ENCODE measurements around the gene TSPAN15. TPM values are rescaled to one million over a fixed set of nuclear protein-coding genes. Genes with fewer than 3 reads are reported as not detected.

TSPAN15 gene
- total and polyA plus RNA-seq, 4 experiments from 2014 or later = 2.4 to 18.1 (median 9.4) TPM

DNA sequence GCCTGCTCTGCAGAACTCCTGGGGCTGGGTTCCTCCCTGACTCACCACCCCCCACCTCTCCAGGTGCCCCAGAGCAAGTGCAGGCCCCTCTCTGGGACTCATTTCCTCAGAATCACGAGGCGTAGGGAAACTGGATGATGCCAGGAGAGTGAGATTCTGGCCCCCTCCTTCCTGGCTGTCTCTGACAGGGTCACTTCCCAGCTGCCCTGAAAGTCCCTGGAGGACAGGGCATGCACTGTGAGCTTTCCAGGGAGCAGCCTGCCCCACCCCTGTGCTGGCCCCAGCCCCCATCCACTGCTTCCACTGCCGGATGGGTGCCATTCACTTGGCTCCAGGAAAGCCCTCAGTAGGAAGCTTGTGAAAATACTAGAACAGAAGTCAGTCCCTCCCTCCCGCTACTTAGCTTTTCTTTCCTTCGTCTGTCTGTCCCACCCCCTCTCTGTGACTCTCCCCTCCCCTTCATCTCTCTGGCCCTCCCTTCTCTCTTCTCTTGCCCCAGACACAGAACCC, 44.9 kb upstream of the TSPAN15 start:
- H3K4me3 Mint-ChIP-seq = peak overlapping the region in 1 of 8 donors; percentile 29

DNA sequence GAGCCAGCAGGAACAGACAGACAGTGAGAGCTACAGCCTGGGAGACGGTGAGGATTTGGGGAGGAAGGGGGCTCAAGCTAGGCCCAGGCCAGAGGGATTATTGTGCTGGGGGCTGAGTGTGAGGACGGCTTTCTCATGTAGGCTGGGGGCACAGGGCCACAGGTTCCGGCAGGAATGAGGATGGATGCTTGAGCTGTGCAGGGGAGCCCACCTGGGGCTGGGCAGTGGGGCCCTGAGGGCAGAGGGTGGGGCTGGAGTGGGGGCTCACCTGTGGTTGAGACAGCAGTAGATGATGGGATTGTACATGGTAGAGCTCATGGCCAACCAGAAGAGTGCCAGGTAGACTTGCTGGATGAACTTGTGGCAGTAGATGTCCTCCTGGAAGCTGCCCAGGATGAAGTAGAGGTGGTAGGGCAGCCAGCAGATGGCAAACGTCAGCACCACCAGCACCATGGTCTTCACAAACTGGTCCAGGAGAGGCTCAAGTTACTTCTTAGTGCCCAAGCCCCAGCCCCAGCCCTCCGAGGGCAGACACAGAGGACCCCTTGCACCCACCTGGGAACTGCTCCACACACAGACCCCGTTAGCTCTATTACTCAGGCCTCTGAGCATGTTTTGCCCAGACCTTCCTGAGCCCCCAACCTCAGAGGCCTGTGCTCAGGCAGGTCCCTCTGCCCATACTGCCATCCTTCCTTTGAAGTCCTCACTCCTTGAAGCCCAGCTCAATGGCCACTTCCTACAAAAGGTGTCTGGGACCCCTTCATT, 44.3 kb upstream of the TSPAN15 start:
- H3K9me3 Mint-ChIP-seq = peaks cover 0 to 2% (median 0%) of the 10 kb centered on the region in 8 donors
- Histone ChIP-seq H3K9me3 (ENCODE audit: control insufficient read depth in 1 of 2, low read length in 2 of 2) (no peaks in the 10 kb centered on the region), H3K4me3 (ENCODE audit: low read length in 2 of 2) (no peak overlapping the region), H3K4me1 (ENCODE audit: insufficient read depth, low read length) (peaks cover 17% of the 10 kb centered on the region), H3K27ac (ENCODE audit: low read depth, low read length) (no peak overlapping the region), H3K27me3 (ENCODE audit: insufficient read depth, low read length) (no peaks in the 10 kb centered on the region), H3K36me3 (ENCODE audit: insufficient read depth, low read length) (no peaks in the 10 kb centered on the region)
- H3K27ac Mint-ChIP-seq = peak overlapping the region; percentile 30 to 85 (median 77)
- H3K4me3 Mint-ChIP-seq = peak overlapping the region in 1 of 8 donors; percentile 12
- ChIA-PET CTCF (ENCODE audit: partially characterized antibody) (interaction anchor here (1.1 to 7.2 kb wide), 20 partner anchors 9 to 314 kb away, joined by 3 to 80 read pairs (median 8); partner anchors contain the start of gene TSPAN15), POLR2A (ENCODE audit: partially characterized antibody) (interaction anchor here (0.8 to 3.4 kb wide), 10 partner anchors 11 to 450 kb away, joined by 3 to 33 read pairs (median 4); partner anchors contain the start of gene TSPAN15)
- DNase-seq = no peak
- intact Hi-C loops (cut with micrococcal nuclease) = loop anchor here (5.0 kb wide), 2 partner anchors 225 to 285 kb away; partner anchors contain the start of genes SUPV3L1 and VPS26A
- no peaks in the 10 kb centered on the region for H3K27me3 Mint-ChIP-seq
- H3K36me3 Mint-ChIP-seq = peaks cover 6 to 20% of the 10 kb centered on the region in 2 donors
- peaks cover 8 to 39% (median 18%) of the 10 kb centered on the region in 4 donors for H3K4me1 Mint-ChIP-seq

More for the DNA sequence above, 44.9 kb upstream of the TSPAN15 start:
- peaks cover 0 to 2% (median 0%) of the 10 kb centered on the region in 8 donors for H3K9me3 Mint-ChIP-seq
- Histone ChIP-seq H3K9me3 (ENCODE audit: control insufficient read depth in 1 of 2, low read length in 2 of 2) (no peaks in the 10 kb centered on the region), H3K36me3 (ENCODE audit: insufficient read depth, low read length) (peaks cover 5% of the 10 kb centered on the region), H3K27ac (ENCODE audit: low read depth, low read length) (no peak overlapping the region), H3K4me1 (ENCODE audit: insufficient read depth, low read length) (peaks cover 17% of the 10 kb centered on the region), H3K27me3 (ENCODE audit: insufficient read depth, low read length) (no peaks in the 10 kb centered on the region), H3K4me3 (ENCODE audit: low read length in 2 of 2) (no peak overlapping the region)
- intact Hi-C loops (cut with micrococcal nuclease) = loop anchor here (5.0 kb wide), 2 partner anchors 224 to 284 kb away; partner anchors contain the start of genes SUPV3L1 and VPS26A
- H3K27ac Mint-ChIP-seq = peak overlapping the region; percentile 23 to 85 (median 80)
- H3K27me3 Mint-ChIP-seq = no peaks in the 10 kb centered on the region
- H3K36me3 Mint-ChIP-seq = peaks cover 11 to 24% of the 10 kb centered on the region in 2 donors
- H3K4me1 Mint-ChIP-seq = peaks cover 8 to 39% (median 18%) of the 10 kb centered on the region in 4 donors
- ChIA-PET CTCF (ENCODE audit: partially characterized antibody) (interaction anchor here (1.3 to 7.2 kb wide), 12 partner anchors 8 to 236 kb away, joined by 3 to 80 read pairs (median 16); partner anchors contain the start of gene TSPAN15), POLR2A (ENCODE audit: partially characterized antibody) (interaction anchor here (1.0 to 3.4 kb wide), 4 partner anchors 14 to 100 kb away, joined by 3 to 33 read pairs (median 8); no protein-coding TSS in a partner anchor)
- no peak for DNase-seq

DNA sequence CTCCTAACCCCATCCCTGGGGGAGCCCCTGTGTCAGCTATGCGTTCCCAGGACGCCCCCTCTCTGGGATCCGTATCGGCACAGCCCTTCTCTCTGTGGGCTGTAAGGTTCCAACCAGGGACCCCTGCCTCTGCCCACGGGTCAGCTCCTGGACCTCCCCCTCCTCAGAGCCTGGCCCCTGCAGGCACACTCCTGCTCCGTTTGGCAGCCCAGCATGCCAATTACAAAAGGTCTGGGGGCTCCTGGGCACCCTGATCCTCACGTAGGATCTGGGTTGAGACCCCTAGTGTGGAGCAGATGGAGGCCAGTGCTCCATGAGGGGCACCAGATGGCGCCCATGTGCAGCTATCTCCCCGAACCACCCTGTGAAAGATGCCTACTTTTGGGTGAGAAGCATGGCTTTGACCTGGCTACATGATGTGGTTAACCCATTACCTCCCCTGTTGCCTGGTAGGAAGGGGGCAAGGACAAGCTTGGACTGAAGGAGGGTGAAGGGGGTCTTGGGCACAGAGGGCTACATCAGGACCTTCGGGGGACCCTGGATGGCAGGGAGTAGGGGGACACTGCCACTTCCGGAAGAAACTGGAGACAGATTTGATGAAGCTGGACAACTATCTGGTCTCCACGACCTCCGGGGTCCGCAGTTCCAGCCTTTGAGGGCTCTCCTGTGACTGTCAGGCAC, 43.5 kb upstream of the TSPAN15 start:
- peak overlapping the region; percentile 76 to 91 (median 83) for H3K27ac Mint-ChIP-seq
- peaks cover 8 to 39% (median 18%) of the 10 kb centered on the region in 4 donors for H3K4me1 Mint-ChIP-seq
- ChIA-PET POLR2A (ENCODE audit: partially characterized antibody) (interaction anchor here (0.6 to 3.4 kb wide), 20 partner anchors 12 to 451 kb away, joined by 3 to 33 read pairs (median 4); partner anchors contain the start of genes SRGN, SUPV3L1 and TSPAN15), CTCF (ENCODE audit: partially characterized antibody) (interaction anchor here (0.6 to 7.2 kb wide), 40 partner anchors 10 to 860 kb away, joined by 3 to 80 read pairs (median 4); partner anchors contain the start of gene TSPAN15)
- no peaks in the 10 kb centered on the region for H3K36me3 ChIP-seq (ENCODE audit: insufficient read depth, low read length)
- H3K9me3 Mint-ChIP-seq = peaks cover 0 to 2% (median 0%) of the 10 kb centered on the region in 8 donors
- no peaks in the 10 kb centered on the region for H3K27me3 ChIP-seq (ENCODE audit: insufficient read depth, low read length)
- H3K4me3 ChIP-seq (ENCODE audit: low read length in 2 of 2) = no peak overlapping the region
- H3K4me3 Mint-ChIP-seq = peak overlapping the region in 7 of 8 donors; percentile 8 to 68 (median 46)
- no peaks in the 10 kb centered on the region for H3K9me3 ChIP-seq (ENCODE audit: control insufficient read depth in 1 of 2, low read length in 2 of 2)
- peaks cover 17% of the 10 kb centered on the region for H3K4me1 ChIP-seq (ENCODE audit: insufficient read depth, low read length)
- no peak overlapping the region for H3K27ac ChIP-seq (ENCODE audit: low read depth, low read length)
- H3K27me3 Mint-ChIP-seq = no peaks in the 10 kb centered on the region
- DNase-seq = peak in 1 of 5 donors; percentile 28
- intact Hi-C loops (cut with micrococcal nuclease) = loop anchor here (1.0 to 5.0 kb wide), 9 partner anchors 15 to 285 kb away; partner anchors contain the start of genes FAM241B, SUPV3L1, TSPAN15 and VPS26A
- H3K36me3 Mint-ChIP-seq = peaks cover 6 to 15% of the 10 kb centered on the region in 2 donors

DNA sequence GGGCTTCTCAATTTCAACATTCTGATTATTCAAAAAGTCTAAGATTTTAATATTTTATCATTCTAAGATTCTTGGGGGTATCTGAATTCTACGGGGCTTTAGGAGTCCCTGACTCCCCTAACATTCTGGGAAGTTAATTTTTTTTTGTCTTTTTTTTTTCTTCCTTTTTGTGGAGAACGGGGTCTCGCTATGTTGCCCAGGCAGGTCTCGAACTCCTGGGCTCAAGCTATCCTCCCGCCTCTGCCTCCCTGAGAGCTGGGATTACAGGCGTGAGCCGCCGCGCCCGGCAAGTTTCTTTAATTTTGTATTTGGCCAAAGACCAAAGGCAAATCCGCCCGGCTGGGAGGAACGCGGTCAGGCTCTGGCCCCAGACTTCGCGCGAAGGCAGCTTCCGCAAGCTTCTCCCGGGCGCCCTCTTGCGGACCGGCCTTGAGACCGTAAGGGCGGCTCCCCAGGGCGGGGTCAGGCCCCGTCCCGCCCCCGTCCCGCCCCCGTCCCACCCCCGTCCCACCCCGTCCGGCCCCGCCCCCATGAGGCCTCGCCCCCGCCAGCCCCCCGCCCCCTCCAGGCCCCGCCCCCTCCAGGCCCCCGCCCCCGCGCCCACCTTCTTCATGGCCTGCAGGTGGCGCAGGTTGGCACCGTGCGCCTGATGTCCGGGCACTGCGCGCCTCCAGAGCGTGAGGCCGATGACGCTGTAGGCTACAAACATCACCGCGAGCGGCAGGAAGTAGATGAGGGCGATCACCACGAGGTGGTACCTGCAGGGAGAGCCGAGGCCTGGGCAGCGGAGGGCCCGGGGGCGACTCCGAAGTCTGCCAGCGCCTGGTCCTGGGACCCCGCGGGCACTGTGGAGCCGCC, 42.7 kb upstream of the TSPAN15 start:
- H3K4me3 Mint-ChIP-seq = peak overlapping the region in 7 of 8 donors; percentile 64 to 82 (median 70)
- peaks cover 8 to 39% (median 18%) of the 10 kb centered on the region in 4 donors for H3K4me1 Mint-ChIP-seq
- CTCF ChIA-PET (ENCODE audit: partially characterized antibody) = interaction anchor here (0.6 to 7.2 kb wide), 37 partner anchors 11 to 861 kb away, joined by 3 to 80 read pairs (median 4); partner anchors contain the start of gene TSPAN15
- H3K27ac Mint-ChIP-seq = peak overlapping the region; percentile 70 to 96 (median 94)
- Histone ChIP-seq H3K9me3 (ENCODE audit: control insufficient read depth in 1 of 2, low read length in 2 of 2) (no peaks in the 10 kb centered on the region), H3K27me3 (ENCODE audit: insufficient read depth, low read length) (no peaks in the 10 kb centered on the region), H3K4me1 (ENCODE audit: insufficient read depth, low read length) (peaks cover 17% of the 10 kb centered on the region), H3K4me3 (ENCODE audit: low read length in 2 of 2) (peak overlapping the region in 1 of 2 donors; percentile 25), H3K27ac (ENCODE audit: low read depth, low read length) (peak overlapping the region; percentile 61), H3K36me3 (ENCODE audit: insufficient read depth, low read length) (no peaks in the 10 kb centered on the region)
- DNase-seq = peak; percentile 89 to 91 (median 89)
- H3K36me3 Mint-ChIP-seq = peaks cover 4 to 8% of the 10 kb centered on the region in 2 donors
- POLR2A ChIA-PET (ENCODE audit: partially characterized antibody) = interaction anchor here (0.6 to 3.4 kb wide), 15 partner anchors 15 to 452 kb away, joined by 3 to 33 read pairs (median 4); partner anchors contain the start of genes SRGN, SUPV3L1 and TSPAN15
- intact Hi-C loops (cut with micrococcal nuclease) = loop anchor here (1.0 to 5.0 kb wide), 10 partner anchors 16 to 286 kb away; partner anchors contain the start of genes FAM241B, SUPV3L1, TSPAN15 and VPS26A
- peaks cover 0 to 2% (median 0%) of the 10 kb centered on the region in 8 donors for H3K9me3 Mint-ChIP-seq
- H3K27me3 Mint-ChIP-seq = no peaks in the 10 kb centered on the region

DNA sequence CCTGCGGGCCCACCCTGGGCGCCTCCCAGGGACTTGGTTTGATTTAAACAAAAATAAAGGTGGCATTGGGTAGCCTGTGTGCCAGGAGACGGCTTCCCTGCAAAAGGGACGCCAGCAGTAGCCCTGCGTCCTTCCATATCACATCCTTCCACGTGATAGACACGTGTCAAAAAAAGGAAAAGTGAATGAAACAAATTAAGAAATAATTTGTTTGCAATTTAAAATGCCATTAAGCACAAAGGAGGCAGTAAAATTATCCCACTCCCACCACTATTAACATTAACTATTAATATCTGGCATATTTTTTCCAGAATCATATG, 42.1 kb upstream of the TSPAN15 start:
- Histone ChIP-seq H3K27me3 (ENCODE audit: insufficient read depth, low read length) (no peaks in the 10 kb centered on the region), H3K9me3 (ENCODE audit: control insufficient read depth in 1 of 2, low read length in 2 of 2) (no peaks in the 10 kb centered on the region), H3K27ac (ENCODE audit: low read depth, low read length) (peak overlapping the region; percentile 61), H3K4me3 (ENCODE audit: low read length in 2 of 2) (peak overlapping the region in 1 of 2 donors; percentile 25), H3K36me3 (ENCODE audit: insufficient read depth, low read length) (no peaks in the 10 kb centered on the region), H3K4me1 (ENCODE audit: insufficient read depth, low read length) (peaks cover 17% of the 10 kb centered on the region)
- CTCF ChIA-PET (ENCODE audit: partially characterized antibody) = interaction anchor here (1.0 to 7.2 kb wide), 15 partner anchors 16 to 316 kb away, joined by 3 to 80 read pairs (median 7); partner anchors contain the start of gene TSPAN15
- peaks cover 4% of the 10 kb centered on the region in 2 donors for H3K36me3 Mint-ChIP-seq
- peaks cover 8 to 39% (median 18%) of the 10 kb centered on the region in 4 donors for H3K4me1 Mint-ChIP-seq
- intact Hi-C loops (cut with micrococcal nuclease) = loop anchor here (1.0 to 5.0 kb wide), 4 partner anchors 15 to 287 kb away; partner anchors contain the start of genes FAM241B, SUPV3L1 and VPS26A
- H3K4me3 Mint-ChIP-seq = peak overlapping the region in 3 of 8 donors; percentile 20 to 30 (median 21)
- H3K27me3 Mint-ChIP-seq = no peaks in the 10 kb centered on the region
- POLR2A ChIA-PET (ENCODE audit: partially characterized antibody) = interaction anchor here (1.1 to 3.4 kb wide), 6 partner anchors 14 to 404 kb away, joined by 4 to 33 read pairs (median 6); partner anchors contain the start of gene TSPAN15
- H3K27ac Mint-ChIP-seq = peak overlapping the region; percentile 70 to 94 (median 85)
- DNase-seq = no peak
- H3K9me3 Mint-ChIP-seq = peaks cover 0 to 2% (median 0%) of the 10 kb centered on the region in 8 donors
